ENCODE measurements around the gene GNAQ. TPM values are rescaled to one million over a fixed set of nuclear protein-coding genes. Genes with fewer than 3 reads are reported as not detected.

GNAQ gene
- total and polyA plus RNA-seq, 2 of the 13 experiments (the other 11 are each of a cell fraction or from before 2014, with no cell fraction given) = 16.5 to 17.7 TPM

DNA sequence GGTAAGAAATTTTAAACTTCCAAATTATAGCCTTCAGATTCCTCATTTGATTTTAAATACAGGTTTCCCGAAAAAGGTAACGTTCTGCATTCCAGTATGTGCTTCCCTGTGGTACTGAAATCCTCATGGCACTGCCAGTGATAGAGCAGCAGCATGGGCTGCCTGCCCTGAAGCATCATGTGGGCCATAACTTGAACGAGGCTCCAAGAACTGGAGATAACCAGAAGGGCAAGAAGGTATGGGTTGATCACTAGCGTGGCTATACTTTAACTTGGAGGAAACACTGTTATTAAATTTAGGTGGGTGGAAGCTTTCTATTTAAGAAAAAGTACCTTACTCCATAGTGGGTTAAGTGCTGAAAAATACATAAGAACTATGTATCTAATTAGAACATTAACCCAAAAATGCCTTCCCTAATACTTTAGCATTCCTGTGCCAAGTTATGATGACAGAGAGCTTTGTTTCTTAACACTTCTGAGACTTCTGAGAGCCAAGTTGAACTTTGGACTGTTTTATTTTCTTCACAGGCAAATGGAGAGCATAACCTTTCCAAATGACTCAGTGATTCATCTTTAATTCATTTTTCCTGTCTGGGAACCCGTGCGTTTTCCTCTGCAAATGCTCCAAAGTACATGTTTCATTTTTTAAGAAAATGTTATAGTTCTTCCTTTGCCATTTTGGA lies 192.0 kb downstream of the GNAQ start:
- no TSS peak for BruUV-seq (replicated peaks)
- ChIA-PET POLR2A (no interaction called here), CTCF (ENCODE audit: low intra/inter-chr PET ratio, low total read pairs) (no interaction called here)
- no peak overlapping the region for H3K27ac ChIP-seq (ENCODE audit: extremely low read length, insufficient read depth, low read length)
- H3K4me1 ChIP-seq (ENCODE audit: insufficient read depth, low read length) = peaks cover 18% of the 10 kb centered on the region
- ATAC-seq (no peak), DNase-seq (ENCODE audit: low spot score) (peak; percentile 50), FAIRE-seq (no peak)
- 67% methylated on average over 5 of the region's 6 CpGs for WGBS (ENCODE audit: low lambda C conversion rate)
- no peaks in the 10 kb centered on the region for H3K9me3 ChIP-seq (ENCODE audit: low read length)
- no peak overlapping the region for H3K4me3 ChIP-seq (replicated peaks in 1 of 3; ENCODE audit: insufficient read depth in 1 of 3, low read depth in 2 of 3, low read length in 3 of 3)
- H3K9ac ChIP-seq (ENCODE audit: insufficient read depth, low read depth, low read length) = no peak overlapping the region
- H4K20me1 ChIP-seq (ENCODE audit: insufficient read depth, low read length) = no peaks in the 10 kb centered on the region
- H3K27me3 ChIP-seq (ENCODE audit: control insufficient read depth in 1 of 2, insufficient read depth in 2 of 2, low read length in 2 of 2) = no peaks in the 10 kb centered on the region
- H3K4me2 ChIP-seq (ENCODE audit: low read depth, low read length) = no peak overlapping the region
- no peaks in the 10 kb centered on the region for H3K79me2 ChIP-seq (ENCODE audit: insufficient read depth, low read length)
- intact Hi-C loops (cut with micrococcal nuclease; ENCODE audit: unreplicated experiment) (loop anchor here (2.0 kb wide), 1 partner anchor 77 kb away; no protein-coding TSS in a partner anchor), in situ Hi-C loops (cut with HindIII; ENCODE audit: extremely low pct_ligation_motif_present, low pct_unique_long_range_greater_than_20kb) (no loop called here)
- H3K36me3 ChIP-seq (replicated peaks in 1 of 2; ENCODE audit: control insufficient read depth in 1 of 2, insufficient read depth in 2 of 2, low read length in 2 of 2) = no peaks in the 10 kb centered on the region; a peak in 1 of 5 replicates
- H2AFZ ChIP-seq (ENCODE audit: low read length) = no peak overlapping the region
- TF ChIP-seq BCL6 (CRISPR knock-in tag; IDR thresholded peaks at IDR 0.05) (0 out of 2 replicates have a peak, but pooled peaks have one; percentile 8), TCF7 (IDR thresholded peaks at IDR 0.05; ENCODE audit: low read depth) (no peak), EP300 (IDR thresholded peaks at IDR 0.05; ENCODE audit: low read depth in 2 of 2, low read length in 2 of 2) (0 out of 4 replicates have a peak, but pooled peaks of 1 of the 2 experiments have one; percentile 7), EP300 (CRISPR knock-in tag; IDR thresholded peaks at IDR 0.05; ENCODE audit: borderline replicate concordance) (no peak), ZFP1 (CRISPR knock-in tag; IDR thresholded peaks at IDR 0.05) (no peak), HIVEP1 (CRISPR knock-in tag; IDR thresholded peaks at IDR 0.05) (no peak), HNF4A (CRISPR knock-in tag; IDR thresholded peaks at IDR 0.05) (peak; percentile 41; the same call in 1 of the 2 replicates), GRHL1 (CRISPR knock-in tag; conservative IDR thresholded peaks at IDR 0.05) (no peak), SNAPC5 (CRISPR knock-in tag; IDR thresholded peaks at IDR 0.05; ENCODE audit: borderline replicate concordance) (no peak), CAMTA2 (CRISPR knock-in tag; IDR thresholded peaks at IDR 0.05; ENCODE audit: borderline replicate concordance) (no peak)
- TF ChIP-seq, protein P1, sequence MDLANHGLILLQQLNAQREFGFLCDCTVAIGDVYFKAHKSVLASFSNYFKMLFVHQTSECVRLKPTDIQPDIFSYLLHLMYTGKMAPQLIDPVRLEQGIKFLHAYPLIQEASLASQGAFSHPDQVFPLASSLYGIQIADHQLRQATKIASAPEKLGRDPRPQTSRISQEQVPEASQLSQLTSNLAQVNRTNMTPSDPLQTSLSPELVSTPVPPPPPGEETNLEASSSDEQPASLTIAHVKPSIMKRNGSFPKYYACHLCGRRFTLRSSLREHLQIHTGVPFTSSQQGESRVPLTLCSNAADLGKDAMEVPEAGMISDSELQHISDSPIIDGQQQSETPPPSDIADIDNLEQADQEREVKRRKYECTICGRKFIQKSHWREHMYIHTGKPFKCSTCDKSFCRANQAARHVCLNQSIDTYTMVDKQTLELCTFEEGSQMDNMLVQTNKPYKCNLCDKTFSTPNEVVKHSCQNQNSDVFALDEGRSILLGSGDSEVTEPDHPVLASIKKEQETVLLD (CRISPR knock-in tag; IDR thresholded peaks at IDR 0.05; ENCODE audit: low read depth) = no peak
- TF ChIP-seq, protein P2, sequence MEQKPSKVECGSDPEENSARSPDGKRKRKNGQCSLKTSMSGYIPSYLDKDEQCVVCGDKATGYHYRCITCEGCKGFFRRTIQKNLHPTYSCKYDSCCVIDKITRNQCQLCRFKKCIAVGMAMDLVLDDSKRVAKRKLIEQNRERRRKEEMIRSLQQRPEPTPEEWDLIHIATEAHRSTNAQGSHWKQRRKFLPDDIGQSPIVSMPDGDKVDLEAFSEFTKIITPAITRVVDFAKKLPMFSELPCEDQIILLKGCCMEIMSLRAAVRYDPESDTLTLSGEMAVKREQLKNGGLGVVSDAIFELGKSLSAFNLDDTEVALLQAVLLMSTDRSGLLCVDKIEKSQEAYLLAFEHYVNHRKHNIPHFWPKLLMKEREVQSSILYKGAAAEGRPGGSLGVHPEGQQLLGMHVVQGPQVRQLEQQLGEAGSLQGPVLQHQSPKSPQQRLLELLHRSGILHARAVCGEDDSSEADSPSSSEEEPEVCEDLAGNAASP (CRISPR knock-in tag; IDR thresholded peaks at IDR 0.05; ENCODE audit: borderline replicate concordance) = no peak
- TF ChIP-seq, protein P3, sequence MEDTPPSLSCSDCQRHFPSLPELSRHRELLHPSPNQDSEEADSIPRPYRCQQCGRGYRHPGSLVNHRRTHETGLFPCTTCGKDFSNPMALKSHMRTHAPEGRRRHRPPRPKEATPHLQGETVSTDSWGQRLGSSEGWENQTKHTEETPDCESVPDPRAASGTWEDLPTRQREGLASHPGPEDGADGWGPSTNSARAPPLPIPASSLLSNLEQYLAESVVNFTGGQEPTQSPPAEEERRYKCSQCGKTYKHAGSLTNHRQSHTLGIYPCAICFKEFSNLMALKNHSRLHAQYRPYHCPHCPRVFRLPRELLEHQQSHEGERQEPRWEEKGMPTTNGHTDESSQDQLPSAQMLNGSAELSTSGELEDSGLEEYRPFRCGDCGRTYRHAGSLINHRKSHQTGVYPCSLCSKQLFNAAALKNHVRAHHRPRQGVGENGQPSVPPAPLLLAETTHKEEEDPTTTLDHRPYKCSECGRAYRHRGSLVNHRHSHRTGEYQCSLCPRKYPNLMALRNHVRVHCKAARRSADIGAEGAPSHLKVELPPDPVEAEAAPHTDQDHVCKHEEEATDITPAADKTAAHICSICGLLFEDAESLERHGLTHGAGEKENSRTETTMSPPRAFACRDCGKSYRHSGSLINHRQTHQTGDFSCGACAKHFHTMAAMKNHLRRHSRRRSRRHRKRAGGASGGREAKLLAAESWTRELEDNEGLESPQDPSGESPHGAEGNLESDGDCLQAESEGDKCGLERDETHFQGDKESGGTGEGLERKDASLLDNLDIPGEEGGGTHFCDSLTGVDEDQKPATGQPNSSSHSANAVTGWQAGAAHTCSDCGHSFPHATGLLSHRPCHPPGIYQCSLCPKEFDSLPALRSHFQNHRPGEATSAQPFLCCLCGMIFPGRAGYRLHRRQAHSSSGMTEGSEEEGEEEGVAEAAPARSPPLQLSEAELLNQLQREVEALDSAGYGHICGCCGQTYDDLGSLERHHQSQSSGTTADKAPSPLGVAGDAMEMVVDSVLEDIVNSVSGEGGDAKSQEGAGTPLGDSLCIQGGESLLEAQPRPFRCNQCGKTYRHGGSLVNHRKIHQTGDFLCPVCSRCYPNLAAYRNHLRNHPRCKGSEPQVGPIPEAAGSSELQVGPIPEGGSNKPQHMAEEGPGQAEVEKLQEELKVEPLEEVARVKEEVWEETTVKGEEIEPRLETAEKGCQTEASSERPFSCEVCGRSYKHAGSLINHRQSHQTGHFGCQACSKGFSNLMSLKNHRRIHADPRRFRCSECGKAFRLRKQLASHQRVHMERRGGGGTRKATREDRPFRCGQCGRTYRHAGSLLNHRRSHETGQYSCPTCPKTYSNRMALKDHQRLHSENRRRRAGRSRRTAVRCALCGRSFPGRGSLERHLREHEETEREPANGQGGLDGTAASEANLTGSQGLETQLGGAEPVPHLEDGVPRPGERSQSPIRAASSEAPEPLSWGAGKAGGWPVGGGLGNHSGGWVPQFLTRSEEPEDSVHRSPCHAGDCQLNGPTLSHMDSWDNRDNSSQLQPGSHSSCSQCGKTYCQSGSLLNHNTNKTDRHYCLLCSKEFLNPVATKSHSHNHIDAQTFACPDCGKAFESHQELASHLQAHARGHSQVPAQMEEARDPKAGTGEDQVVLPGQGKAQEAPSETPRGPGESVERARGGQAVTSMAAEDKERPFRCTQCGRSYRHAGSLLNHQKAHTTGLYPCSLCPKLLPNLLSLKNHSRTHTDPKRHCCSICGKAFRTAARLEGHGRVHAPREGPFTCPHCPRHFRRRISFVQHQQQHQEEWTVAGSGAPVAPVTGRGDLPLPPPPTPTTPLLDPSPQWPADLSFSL (CRISPR knock-in tag; IDR thresholded peaks at IDR 0.05) = no peak

Measured in HepG2 (cell line).